Measurements from ENCODE around the gene ZHX3.

ZHX3 gene

DNA sequence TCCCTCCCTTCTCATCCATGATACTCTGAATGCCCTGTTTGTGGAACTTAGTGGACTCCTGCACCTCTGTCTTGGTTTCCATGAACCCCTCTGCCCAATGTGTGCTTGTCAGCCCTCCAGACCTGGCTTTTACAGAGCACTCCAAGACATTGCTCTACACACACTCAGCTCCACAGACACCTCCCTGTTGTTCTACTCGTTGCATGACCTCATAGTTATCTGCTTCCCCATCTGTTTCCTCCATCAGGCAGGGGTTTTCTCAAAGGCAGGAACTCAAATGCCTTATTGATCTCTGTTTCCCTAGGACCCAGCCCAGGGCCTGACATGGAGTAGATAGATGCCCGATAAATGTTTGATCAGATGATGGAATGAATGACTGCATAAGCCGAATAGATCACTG lies 166.9 kb downstream of the ZHX3 start:
- no peak for DNase-seq (ENCODE audit: low read depth)

DNA sequence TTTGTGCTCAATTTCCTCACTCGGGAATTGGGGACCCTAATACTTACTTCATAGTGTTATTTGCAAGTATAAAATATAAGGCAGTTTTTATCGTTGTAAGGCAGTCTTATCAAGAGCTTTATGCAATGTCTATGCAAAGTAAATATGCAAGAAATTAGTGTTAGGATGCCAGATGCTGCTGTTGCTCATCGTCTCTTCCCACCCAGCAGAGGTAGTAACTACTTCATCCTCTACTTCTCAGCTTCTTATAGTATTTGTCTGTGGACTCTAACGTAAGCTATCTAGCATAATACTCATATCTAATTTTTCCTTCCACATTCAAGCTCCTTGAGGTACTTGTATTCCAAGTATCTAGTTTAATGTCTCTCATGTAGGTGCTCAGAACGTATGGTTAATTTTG lies 168.6 kb downstream of the ZHX3 start:
- no peak for DNase-seq (ENCODE audit: low read depth)

DNA sequence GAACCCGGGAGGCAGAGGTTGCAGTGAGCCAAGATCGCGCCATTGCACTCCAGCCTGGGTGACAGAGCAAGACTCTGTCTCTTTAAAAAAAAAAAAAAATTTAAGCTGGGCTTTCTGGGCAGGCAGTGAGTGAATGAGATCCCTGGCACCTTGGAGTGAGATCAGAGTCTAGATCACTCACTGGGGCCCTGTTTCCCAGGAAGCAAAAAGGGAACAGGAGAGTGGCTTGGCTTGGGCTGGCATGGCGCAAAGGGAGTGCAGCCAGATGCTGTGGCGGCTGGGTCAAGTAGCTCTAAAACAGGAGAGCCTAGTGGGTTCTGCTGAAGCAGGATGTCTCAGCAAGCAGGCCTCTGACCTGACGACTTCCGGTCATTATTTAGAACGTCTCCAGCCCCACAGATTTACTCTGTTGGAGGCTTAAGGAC lies 169.8 kb downstream of the ZHX3 start:
- DNase-seq (ENCODE audit: low read depth), result no peak

DNA sequence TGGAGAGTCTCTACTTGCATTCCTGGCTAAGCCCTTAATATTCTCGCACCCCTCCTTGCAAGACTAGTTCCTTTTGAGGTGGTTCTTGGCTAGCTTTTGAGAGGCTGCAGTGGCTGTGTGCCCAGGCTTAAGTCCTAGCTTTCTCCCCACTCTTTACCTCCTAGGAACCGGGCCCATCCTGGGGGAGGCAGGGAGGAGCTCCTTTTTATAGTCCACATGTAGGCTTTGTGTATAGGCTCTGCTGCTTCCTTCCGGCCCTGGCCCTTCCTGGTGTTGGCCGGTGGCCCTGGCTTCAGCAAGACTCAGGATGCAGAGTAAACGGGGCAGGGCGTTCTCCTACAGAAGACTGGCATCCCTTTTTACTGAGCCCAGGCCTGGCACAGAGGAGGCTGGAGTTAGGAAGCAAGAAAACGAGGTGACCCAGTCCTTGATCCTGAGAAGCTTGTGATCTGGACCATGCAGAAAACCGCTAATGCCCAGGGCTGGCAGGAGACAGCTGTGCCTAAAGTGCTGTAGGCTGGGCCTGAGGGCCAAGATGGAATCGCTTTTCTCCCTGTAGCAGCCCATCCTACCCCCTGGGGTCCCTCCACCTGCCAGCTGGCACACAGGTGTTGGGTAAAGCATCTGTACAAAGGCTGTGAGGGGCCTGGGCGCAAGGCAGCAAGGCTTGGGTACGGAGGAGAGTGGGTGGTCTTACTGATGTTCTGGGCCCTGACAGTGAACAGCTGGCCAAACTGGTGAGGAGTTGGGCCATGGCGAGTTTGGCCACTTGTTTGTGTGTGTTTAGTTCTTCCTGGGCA lies 171.5 kb downstream of the ZHX3 start:
- DNase-seq (ENCODE audit: low read depth), result no peak

DNA sequence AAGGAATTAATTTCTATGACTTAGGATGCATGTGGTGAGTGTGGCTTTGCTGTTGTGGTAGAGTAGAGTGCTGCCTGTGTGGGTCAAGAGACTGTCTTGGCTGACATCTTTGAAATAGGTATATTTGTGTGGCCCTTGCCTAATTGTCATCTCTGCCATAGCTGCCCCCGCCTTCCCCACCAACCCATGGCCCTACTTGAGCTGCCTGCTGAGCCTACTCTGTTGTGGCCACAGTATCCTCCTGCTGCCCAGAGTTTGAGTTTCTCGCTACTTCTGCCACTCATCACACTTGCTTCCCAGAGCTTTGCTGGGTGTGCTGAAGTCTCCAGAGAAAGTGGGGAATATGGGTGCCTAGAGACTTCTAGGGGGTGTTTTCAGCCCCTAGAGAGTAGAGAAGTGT lies 172.2 kb downstream of the ZHX3 start:
- DNase-seq (ENCODE audit: low read depth), result no peak

DNA sequence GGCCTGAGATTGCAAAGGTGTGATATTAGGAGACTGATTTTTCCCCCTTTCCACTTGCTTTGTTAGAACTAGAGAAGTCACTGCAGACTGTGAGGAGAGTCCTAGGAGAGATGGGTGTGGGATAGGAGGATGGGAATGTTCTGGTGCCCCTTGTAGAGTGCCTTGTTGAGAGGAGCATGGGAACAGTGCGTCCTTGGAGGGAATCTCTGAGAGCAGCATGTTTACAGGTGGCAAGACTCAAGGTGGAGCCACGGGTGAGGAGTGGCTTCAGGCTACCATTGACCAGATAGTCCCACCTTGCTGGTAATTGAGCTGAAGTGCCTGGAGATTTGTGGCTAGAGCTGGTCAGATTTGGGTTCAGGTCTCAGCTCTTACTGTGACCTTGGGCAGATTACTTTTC lies 174.2 kb downstream of the ZHX3 start:
- DNase-seq (ENCODE audit: low read depth), result no peak

DNA sequence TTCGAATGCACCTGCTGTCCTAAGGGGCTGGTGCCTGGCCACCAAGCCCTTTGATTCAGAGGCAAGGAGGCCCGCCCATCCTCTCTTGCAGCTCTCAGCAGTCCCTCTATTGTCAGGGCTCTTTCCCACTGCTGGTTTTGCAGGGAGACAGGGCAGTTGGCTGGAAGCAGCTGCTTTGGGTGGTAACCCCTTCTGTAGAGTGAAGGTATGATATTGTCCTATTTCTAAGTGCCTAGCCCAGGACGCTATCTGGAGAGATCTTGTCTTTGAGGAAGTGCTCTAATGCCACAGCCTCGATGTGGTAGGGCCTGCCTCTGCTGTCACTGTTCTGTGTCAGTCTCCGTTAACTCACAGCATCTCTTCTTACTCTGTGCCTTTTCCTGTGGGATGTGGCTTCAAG lies 174.6 kb downstream of the ZHX3 start:
- no peak for DNase-seq (ENCODE audit: low read depth)

DNA sequence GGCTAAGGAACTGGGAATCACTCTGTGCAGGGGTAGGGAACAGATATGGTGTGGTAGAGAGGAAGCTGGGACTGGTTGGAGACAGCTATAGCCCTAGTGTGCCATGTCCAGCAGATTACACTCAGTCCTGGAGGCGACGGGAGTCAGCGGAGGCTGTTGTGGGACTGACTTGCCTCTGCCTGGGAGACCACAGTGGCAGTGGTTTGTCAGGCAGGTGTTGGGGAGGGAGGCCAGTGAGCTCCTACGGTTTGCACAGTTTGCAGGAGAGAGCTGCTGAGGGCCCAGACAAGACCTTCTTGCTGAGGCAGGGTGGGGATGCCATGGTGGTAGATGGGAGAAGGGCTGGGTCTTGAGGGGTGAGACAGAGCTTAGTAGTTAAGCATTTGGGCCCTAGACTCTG lies 175.3 kb downstream of the ZHX3 start:
- DNase-seq (ENCODE audit: low read depth), result no peak

DNA sequence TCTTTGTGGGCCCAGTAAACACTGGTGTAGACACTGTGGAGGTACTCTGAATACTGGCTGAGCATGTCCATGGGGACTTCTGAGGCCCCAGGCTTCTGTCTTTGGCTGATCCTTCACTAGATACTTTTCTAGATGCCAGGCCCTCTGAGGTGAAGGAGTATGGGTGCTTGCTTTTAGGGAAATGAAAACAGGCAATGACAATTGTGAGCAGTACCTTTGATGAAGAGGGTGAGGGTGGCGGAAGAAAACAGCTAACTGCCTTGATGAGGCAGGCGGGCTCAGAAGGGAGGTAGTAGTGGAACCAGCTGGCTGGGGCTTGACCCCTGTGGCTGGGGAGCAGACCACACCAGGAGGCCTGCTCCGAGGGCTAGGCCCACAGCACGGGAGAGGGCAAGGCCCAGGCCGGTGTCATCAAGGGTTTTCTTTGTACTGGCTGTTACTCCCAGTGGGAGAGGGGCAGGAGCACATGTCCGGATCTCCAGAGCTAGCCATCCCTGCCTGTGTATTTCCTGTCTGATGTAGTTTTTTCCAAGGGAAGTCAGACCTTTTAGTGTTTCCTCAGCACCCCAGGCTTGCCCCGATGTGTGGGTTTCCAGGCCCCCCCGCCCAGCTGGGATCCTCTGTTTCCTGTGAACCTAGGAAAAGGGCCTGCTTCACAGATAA lies 176.2 kb downstream of the ZHX3 start:
- no peak for DNase-seq (ENCODE audit: low read depth)

DNA sequence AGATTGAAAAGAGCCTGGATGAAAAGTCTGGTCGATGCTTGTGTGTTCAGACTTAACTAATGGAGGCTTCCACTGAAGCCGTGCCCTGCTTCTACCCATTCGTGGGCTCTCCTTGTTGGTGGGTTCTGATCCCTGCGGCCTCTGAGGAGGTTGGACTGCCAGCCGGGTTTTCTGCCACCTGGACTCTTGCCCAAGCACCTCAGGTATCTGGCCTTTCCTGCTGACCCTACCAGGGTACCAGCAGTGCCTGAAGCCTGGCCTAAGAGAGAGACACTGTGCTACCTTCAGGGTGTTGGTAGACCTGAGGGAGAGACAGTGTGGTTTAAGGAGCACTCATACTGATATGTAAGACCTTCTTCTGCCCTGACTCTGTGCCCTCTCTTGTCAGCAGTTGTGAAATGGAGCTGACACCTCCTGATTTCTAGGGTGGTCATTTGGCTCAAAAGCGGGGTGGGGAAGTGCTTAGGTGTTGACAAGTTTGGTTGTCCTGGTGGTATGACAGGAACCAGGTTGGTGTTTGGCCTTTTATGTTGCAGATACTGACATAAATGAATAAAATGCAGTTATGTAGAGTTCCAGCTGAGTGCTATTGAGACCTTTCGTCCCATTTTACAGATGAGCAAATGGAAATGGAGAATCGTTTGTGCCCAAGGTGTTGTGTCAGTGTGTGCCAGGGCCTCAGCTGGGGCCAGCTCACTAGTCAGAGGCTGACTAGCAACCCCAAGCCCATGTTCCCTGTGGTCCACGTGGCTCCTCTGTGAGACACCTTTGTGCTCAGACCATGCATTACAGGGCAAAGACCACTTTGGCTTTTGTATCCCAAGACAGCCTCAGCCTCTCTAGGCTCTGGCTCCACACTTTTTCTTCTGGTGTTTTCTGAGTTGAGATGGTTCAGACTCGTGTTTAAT lies 177.1 kb downstream of the ZHX3 start:
- no peak for DNase-seq (ENCODE audit: low read depth)

DNA sequence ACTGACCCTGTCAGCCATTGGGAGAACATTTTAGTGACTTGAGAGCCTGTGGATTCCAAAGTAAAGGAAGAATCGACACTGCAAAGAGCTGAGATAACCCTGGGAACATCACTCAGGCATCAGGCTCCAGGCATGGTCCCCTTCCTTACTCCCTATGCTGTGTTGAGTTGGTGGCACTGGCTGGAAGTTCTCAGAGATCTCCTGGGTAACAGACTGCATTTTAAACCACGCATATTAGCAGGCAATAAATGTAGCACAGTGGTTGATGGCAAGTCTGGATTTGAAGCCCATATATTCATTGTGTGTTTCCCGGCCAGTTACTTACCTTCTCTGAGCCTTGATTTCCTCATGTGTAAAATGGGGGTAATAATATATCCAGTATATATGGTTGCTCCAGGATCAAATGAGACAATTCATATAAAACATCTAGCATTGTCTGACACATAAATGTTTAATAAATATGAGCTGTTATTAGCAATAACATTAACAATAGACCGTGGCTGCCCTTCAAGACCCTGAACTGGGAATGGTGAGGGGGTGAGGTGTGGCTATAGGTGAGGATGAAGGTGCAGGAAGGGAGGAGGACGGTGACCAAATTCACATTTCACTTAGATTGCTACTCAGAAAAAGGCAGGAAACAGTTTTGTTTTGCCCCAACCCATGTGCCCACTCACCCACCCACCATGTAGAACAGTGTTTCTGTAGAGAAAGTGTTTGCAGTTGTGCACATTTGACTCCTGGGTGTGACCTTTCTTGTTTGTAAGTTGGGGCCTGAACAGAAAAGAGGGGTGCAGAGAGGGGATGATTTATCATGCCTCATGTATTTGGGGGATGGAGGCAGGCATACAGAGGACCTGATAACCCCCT lies 178.1 kb downstream of the ZHX3 start:
- no peak for DNase-seq (ENCODE audit: low read depth)

DNA sequence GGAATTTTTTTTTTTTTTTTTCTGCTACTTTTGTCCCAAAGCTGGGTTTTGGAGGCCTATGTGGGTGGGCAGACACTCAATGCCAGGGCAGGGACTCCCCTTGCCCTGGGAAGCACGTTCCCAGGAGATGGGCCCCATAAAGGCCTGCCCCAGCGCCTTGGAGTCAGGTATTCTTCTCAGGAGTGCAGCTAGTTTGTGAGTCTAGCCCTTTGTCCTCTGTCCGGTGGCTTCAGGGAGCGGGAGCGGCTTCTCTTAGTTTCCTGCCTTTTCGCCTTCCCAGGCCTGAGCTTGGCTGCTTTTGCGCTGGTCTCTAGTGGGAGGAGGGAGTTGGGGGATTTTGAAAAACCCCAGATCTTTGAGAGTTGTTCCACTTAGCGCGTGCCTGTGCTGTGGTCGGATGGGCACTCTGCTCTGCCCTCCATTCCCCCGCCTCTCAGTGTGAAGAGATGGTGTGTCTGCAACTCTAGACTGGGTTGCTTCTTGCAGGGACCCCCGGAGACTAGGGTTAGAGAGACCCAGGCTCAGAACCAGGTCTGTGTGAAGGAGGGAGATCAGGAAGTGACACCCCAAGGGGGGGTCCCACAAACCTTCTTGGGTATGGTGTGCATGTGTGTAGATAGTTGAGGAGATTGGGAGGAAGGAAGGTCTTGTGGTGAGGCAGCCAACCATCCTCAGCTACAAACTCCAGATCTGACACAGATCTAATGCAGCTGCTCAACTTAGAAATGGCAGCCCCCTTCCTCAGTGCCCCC lies 178.9 kb downstream of the ZHX3 start:
- DNase-seq (ENCODE audit: low read depth), result peak; percentile 28

DNA sequence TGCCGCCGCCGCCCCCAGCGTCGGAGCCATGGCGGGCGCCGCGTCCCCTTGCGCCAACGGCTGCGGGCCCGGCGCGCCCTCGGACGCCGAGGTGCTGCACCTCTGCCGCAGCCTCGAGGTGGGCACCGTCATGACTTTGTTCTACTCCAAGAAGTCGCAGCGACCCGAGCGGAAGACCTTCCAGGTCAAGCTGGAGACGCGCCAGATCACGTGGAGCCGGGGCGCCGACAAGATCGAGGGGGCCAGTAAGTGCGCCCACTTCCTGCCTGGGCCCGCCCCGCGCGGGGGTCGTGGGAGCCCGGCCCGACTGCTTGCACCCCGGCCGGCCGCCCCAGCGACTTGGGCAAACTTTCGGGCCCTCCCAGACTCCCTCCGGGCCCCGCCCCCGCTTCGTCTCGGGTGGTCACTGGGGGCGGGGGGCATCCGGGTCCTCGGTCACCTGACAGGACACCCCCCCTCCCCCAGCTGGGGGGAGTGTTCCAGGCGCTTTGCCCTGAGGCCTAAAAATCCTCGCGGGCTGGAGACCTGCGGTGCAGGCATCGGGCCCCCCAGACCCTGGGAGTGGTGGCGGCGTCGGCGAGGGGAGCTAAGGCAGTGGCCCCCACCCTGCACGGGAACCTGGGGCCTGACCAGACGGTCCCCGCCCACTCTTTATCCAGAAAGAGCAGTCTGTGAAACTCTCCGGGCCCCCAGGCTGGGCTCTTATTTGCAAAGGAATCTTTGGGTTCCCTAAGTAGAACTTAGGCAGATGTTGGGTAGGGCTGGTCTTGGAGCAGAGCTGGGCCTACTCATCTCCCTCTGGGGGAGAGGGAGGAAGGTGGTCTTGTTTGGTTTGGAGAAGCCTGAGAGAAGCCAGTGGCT lies 179.7 kb downstream of the ZHX3 start:
- DNase-seq (ENCODE audit: low read depth), result no peak

DNA sequence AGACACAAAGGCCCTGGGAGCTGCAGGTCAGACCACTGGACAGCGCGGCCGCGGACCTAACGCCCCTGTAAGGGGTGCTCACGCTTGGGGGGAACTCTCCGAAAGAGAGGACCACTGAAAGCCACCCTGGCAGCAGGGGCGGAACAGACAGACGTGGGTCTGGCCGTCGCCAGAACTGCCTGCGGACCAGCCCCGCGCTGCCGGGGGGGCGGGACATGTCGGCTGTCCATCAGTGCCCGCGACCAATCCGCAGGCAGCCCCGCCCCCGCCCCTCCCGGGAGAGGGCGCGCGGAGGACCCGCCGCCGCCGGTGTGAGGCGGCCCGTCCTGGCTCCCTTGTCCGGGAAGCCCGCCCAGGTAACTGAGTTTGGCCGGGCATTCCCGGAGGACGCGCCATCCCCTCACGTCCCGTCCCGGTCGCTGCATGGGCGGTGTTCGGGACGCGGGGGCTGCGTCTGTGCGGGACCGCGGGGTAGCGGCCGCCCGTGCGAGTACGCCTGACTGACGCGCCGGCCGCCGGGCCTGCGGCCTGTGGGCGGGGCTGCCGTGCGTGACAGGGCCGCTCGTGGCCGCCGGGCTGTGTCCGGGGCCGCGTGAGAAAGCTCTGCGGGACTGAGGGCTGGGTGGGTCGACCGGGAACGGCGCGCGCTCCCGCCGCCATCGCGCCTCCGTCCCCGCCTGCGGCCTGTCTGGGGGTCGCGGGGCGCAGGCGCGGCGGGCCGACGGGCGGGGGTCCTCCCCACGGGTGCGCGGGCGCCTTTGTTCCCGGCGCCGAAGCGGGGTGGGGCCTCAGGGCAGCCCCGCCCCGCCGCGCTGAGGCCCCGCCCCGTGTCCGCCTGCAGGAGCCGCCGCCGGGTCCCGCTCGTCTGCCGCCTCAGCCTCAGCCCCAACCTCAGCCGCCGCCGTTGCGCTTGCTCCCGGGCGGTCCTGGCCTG lies 180.6 kb downstream of the ZHX3 start, which contains the start of gene PLCG1:
Gene PLCG1 (plus strand): TSS at position 864 of the 934 bp plus-strand sequence. CDS start 99 bp downstream, outside the sequence.
- DNase-seq (ENCODE audit: low read depth), result peak; percentile 67

DNA sequence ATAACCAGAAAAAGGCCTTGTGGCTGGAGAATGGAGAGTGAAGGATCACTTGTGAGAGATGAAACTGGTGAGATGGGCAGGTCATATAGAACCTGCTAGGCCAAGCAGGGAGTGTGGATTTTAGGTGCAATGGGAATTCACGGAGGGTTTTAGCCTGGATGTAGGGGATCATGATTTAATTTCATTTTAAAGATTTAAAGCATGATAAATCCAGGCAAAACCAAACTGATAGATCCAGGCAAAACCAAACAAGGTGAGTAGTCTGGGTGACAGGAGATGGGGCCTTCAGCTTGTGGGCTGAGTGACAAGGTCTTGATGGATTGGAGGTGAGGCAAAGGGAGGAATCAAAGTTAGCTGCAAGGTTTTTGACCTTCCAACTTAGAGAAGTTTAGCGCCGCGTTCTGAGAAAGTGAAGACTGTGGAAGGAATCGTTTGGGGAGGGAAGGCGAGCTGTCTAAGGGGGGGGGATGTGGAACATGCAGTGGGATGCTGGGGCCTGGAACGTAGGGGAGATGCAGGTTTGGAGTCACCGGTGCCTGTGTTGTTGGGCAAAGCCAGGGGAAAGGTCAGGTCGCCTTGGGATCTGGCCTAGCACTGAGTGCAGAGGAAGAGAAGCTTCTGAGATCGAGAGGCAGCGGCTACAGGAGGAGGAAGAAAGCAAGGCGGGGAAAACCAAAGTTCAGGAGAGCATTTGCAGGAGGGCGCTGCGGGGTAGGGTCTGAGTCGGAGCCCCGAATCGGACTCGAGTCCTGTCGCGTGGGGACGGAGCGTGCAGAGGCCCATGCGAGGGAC lies 181.4 kb downstream of the ZHX3 start:
- DNase-seq (ENCODE audit: low read depth), result no peak

DNA sequence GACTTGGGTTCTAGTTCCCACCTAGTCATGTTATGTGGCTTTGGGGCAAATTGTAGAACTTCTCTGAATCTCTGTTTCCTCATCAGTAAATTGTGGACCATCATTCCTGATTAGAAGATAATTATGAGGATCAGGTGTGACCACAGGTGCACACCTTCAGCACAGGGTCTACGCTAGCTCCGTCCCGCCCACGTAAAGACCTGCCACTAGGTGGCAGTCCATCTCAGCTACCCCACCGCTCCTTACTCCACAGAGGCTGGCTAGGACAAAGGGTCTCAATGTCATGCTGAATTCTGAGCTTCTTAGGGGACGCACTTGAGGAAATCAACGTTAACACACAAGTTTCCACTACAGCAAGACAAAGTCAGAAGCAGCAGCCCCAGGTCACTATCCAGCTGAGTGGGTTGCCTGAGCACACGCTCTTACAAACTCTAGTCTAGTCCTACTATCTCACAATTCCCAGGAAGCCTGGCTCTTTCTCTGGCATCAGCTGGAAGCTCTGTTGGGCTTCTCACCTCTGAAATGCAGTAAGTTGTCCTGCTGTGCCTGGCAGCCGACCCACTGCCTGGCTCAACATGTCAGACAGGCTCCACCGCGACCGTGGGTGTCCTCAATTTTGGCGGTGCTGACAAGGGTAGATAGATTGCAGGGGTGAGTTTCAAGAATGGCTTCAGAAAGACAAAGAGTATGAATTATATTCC lies 182.2 kb downstream of the ZHX3 start:
- DNase-seq (ENCODE audit: low read depth), result peak; percentile 49

Data from stimulated activated CD8-positive, alpha-beta memory T cell treated with anti-CD3 and anti-CD28 coated beads, Interleukin-12 subunit alpha, Interleukin-12 subunit beta, amount 100 ng/mL, for 1 hour (primary cell).